Fibroblast of skin of right quadriceps (primary cell): ENCODE results near the gene VWA8.

Experiments
- DNase-seq: peaks from one replicate; pipeline ENCODE4 v3.0.0-alpha.2; 2013

VWA8 gene

GRCh38 chr13:41722684-41723535 lies 238.0 kb downstream of the VWA8 start:
- no peak for DNase-seq

- no peak for DNase-seq
Observed at GRCh38 chr13:41720839-41721561, 239.9 kb downstream of the VWA8 start.

GRCh38 chr13:41716236-41716635 lies 244.7 kb downstream of the VWA8 start:
- no peak for DNase-seq

DNA sequence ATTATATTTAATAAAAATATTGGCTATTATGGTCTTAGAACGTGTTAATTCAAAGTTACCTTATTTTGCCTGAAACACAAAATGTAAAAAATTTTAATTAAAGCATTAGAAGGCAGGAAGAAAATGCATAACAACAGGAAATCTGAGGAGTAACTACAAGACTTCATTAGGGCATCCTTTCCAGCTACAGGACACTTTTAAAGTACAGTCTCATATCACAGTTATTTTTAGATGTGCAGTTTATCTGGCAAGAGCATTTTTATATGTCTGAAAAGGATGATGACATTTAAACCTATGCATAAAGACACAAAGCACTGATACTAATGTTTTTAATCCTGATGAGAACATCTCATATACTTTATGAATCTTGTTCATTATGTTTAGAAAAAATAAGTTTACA lies 247.5 kb downstream of the VWA8 start:
- no peak for DNase-seq

DNA sequence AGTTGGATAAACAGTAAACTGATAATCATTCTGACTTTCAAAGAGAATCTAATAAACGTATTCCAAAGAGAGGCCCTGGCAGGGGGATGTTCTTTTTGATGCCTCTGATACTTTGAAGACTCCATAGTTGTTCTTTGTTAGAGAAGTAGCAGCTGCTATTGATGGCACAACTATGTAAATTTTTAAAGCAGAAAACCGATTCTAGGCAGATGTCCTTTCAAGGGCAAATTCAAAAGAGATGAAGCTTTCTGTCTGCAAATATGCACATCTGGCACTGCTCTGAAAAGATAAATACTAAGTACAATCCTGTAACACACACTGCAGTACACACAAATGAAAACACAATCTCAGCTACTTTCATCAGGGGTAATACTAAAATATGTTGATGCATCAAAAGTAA lies 250.1 kb downstream of the VWA8 start:
- no peak for DNase-seq

- peak; percentile 12 for DNase-seq
Observed at GRCh38 chr13:41709511-41709910, 251.4 kb downstream of the VWA8 start.

DNA sequence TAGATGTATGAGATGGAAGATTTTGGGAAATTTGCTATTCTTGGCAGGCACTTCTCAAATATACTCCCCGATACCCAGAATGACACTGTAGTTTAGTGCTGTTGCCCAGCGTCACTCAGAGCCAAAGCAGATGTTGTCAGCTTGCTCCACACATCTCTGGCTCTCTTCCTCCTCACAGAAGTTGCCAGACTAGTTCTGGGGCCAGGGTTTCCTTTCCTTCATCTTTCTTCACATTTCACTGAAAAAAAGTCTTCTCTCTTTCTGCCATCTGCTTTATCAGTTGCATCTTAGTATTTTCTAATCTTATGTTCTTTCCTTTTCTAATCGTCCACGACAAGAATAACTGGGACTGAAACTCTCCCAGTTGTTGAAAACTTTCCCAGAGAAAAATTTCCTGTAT lies 252.2 kb downstream of the VWA8 start:
- no peak for DNase-seq

DNA sequence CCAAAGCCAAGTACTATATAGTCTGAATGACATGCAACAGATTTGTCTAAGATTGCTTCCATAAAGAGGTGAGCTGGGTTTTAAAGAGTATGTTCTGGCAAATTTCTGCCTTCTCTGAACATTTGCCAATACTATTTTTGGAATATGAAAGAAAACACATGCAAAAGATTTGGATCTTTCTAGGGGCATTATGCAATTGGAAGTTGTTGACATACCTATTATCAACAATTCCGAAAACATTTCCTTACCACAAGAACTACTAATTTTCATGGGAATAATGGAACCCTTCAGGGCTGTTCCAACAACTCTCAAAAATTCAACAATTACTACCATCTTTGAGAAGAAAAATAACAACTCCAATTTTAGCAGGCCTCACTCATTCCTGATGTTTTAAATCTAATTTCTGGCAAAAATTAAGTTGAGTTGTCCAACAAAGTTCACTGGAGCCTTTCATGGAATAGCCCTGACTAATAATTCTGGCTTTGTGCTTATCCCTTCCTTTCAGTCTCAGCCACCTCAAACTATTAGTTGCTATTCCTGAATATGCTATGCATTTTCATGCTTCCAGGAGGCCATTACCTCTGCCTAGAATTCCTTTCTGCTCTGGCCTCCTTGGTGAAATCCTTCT lies 253.6 kb downstream of the VWA8 start:
- DNase-seq = peak; percentile 48

- DNase-seq = no peak
Observed at GRCh38 chr13:41706152-41706551, 254.8 kb downstream of the VWA8 start.

- no peak for DNase-seq
Observed at GRCh38 chr13:41702540-41702939, 258.4 kb downstream of the VWA8 start.

- peak; percentile 50 for DNase-seq
Observed at GRCh38 chr13:41701676-41702075, 259.2 kb downstream of the VWA8 start.

GRCh38 chr13:41700790-41701310 lies 260.1 kb downstream of the VWA8 start:
- peak; percentile 93 for DNase-seq

GRCh38 chr13:41699759-41700158 lies 261.1 kb downstream of the VWA8 start:
- DNase-seq = no peak

- DNase-seq = no peak
Observed at GRCh38 chr13:41697578-41697977, 263.3 kb downstream of the VWA8 start.

- DNase-seq = peak; percentile 90
Observed at GRCh38 chr13:41696163-41697003, 264.5 kb downstream of the VWA8 start.

DNA sequence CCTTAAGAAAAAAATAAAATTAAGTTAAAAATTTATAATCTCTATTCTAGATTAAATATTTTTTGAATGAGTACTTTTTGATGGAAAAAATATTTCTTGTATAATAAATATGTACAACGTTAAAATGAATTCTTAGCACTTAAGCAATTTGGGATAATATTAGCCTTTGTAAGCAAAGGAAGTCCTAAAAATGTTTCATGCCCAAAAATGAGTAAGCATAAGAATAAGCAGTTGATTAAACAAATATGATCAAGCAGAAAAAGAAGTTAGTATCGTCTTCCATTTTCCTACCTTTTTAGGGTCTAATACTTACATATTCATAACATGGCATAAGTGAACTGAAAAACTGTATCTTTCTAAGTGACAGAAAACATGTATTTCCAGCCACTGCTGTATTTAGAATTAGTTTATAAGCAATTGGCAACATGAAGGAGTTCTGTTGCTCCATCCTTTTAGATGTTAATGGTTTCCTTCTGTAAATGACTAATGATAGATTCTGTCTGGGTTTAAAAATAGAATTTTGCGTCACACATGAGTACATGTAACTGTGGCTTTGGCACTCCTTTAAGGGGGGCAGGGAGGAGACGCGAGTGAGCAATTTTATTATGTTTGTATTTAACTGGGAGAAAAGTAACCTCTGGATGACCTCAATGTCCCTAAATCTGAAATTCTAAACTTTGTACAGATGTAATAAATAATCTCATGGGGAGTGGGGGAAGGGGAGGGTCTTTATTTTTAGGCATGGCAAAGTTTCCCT lies 266.2 kb downstream of the VWA8 start:
- peak; percentile 97 for DNase-seq

DNA sequence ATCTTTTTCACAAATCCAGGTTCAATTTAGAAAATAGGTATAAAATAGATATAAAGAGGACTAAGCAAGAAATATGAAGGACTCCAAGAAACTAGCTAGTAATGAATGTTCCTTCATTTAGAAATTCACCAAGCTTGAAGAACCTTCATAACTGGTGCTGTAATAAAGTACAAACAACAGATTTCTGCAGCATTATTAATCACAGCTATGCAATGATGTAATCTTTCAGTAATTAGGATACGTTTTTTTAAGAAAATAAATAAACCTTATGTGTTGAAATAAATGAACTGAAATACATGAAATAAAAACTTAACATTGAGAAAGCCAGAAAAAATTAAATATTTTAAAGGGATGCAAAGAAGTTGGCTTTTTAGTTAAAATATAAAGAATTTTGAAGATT lies 267.5 kb downstream of the VWA8 start:
- peak; percentile 31 for DNase-seq

DNA sequence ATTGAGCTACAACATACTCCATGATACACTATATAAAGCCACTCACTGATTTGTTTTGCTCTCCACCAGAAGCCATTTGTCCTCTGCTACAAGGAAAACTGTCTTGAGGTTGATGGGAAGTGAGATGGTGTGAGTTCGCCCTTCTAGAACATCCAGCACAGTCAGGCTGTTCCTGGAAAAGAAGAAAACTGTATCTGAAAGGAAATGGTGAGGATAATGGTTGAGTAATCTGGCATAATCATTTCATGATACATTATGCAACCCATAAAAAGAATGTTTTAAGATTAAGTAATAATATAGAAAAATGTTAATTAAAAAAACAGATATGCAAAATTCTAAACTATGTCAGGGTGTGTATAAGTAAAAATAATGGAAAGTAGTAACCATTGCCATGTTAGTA lies 269.6 kb downstream of the VWA8 start:
- DNase-seq = peak; percentile 45

DNA sequence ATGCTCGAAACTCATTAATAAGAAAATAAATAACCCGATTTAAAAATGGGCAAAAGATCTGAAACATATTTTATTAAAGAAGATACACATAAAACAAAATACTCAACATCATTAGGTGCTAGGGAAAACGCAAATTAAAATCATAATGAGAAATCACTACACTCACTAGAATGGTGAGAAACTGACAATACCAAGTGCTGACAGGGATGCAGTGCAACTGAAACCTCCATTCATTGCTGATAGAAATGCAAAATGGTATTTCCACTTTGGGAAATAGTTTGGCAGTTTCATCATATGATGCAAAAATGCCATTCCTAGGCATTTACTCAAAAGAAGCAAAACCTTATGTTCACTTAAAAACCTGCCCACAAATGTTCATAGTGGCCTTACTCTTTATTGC lies 278.1 kb downstream of the VWA8 start:
- no peak for DNase-seq

DNA sequence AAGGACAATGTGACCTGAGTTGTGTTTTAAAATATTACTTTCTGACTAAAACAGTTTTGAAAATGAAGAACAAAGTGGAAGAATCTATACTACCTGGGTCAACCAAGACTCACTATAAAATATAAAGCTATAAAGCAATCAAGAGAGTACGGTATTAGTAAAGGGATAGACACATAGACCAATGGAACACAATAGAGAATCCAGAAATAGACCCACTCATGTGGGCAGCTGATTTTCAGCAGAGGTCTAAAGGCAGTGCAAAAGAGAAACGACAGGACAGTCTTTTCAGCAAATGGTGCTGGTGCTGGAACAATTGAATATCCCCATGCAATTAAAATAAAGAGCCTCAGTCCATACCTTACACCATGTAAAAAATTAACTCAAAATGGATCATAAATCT lies 278.9 kb downstream of the VWA8 start:
- DNase-seq = no peak

- DNase-seq = no peak
Observed at GRCh38 chr13:41681587-41681986, 279.3 kb downstream of the VWA8 start.

- no peak for DNase-seq
Observed at GRCh38 chr13:41680900-41681299, 280.0 kb downstream of the VWA8 start.
